ENCODE results near the gene TNS4. TPM values are rescaled to one million over a fixed set of nuclear protein-coding genes. Genes with fewer than 3 reads are reported as not detected.

Gene TNS4
- total RNA-seq, 1 experiment from 2014 or later, result 127 TPM

- H3K9ac ChIP-seq (ENCODE audit: low read length), result peak overlapping the region; percentile 69
- H3K4me1 ChIP-seq (ENCODE audit: insufficient read depth, low read length), result peaks cover 61% of the 10 kb centered on the region
- peaks cover 19% of the 10 kb centered on the region for H3K79me2 ChIP-seq (ENCODE audit: low read length)
- H3K9me3 ChIP-seq (ENCODE audit: low read length), result no peaks in the 10 kb centered on the region
- H3K27me3 ChIP-seq (ENCODE audit: low read length), result no peaks in the 10 kb centered on the region
- DNase-seq (no peak), ATAC-seq (no peak)
- TF ChIP-seq EZH2phosphoT487 (IDR thresholded peaks at IDR 0.05; ENCODE audit: borderline replicate concordance, low read length) (no peak), EZH2 (IDR thresholded peaks at IDR 0.05; ENCODE audit: low read length, unreplicated experiment) (no peak)
- TF ChIP-seq, protein P1, sequence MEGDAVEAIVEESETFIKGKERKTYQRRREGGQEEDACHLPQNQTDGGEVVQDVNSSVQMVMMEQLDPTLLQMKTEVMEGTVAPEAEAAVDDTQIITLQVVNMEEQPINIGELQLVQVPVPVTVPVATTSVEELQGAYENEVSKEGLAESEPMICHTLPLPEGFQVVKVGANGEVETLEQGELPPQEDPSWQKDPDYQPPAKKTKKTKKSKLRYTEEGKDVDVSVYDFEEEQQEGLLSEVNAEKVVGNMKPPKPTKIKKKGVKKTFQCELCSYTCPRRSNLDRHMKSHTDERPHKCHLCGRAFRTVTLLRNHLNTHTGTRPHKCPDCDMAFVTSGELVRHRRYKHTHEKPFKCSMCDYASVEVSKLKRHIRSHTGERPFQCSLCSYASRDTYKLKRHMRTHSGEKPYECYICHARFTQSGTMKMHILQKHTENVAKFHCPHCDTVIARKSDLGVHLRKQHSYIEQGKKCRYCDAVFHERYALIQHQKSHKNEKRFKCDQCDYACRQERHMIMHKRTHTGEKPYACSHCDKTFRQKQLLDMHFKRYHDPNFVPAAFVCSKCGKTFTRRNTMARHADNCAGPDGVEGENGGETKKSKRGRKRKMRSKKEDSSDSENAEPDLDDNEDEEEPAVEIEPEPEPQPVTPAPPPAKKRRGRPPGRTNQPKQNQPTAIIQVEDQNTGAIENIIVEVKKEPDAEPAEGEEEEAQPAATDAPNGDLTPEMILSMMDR (conservative IDR thresholded peaks at IDR 0.05; ENCODE audit: low read depth, low read length), result no peak
- H2AFZ ChIP-seq (ENCODE audit: low read length), result no peak overlapping the region
- intact Hi-C loops (cut with micrococcal nuclease), result no loop called here
- H3F3A ChIP-seq (ENCODE audit: low read length, unreplicated experiment), result peaks cover 16% of the 10 kb centered on the region
- BruUV-seq (replicated peaks), result no TSS peak
- ChIA-PET POLR2A (ENCODE audit: unreplicated experiment) (no interaction called here), CTCF (interaction anchor here (0.6 kb wide), 1 partner anchor 30 kb away, joined by 4 read pairs; no protein-coding TSS in a partner anchor)
- peak overlapping the region; percentile 100 for H3K27ac ChIP-seq (ENCODE audit: low read length)
- H4K20me1 ChIP-seq (ENCODE audit: low read length), result no peaks in the 10 kb centered on the region
- H3K9me2 ChIP-seq (replicated peaks; ENCODE audit: low read length), result no peaks in the 10 kb centered on the region
- H3K36me3 ChIP-seq (ENCODE audit: low read depth, low read length), result no peaks in the 10 kb centered on the region
- no peak overlapping the region for H3K4me3 ChIP-seq (ENCODE audit: low read length)
- H3K4me2 ChIP-seq (ENCODE audit: low read length), result peak overlapping the region; percentile 39
Measured at GRCh38 chr17:40522961-40523310, 21.5 kb upstream of the TNS4 start.

GRCh38 chr17:40522250-40522960 is 21.0 kb upstream of the TNS4 start:
- ATAC-seq (no peak), DNase-seq (no peak)
- CTCF ChIA-PET, result no interaction called here
- POLR2A ChIA-PET (ENCODE audit: unreplicated experiment), result no interaction called here
- peaks cover 17% of the 10 kb centered on the region for H3F3A ChIP-seq (ENCODE audit: low read length, unreplicated experiment)
- H2AFZ ChIP-seq (ENCODE audit: low read length), result no peak overlapping the region
- intact Hi-C loops (cut with micrococcal nuclease), result no loop called here
- no peaks in the 10 kb centered on the region for H4K20me1 ChIP-seq (ENCODE audit: low read length)
- TSS peak; percentile 45 for BruUV-seq (replicated peaks)
- no peaks in the 10 kb centered on the region for H3K9me3 ChIP-seq (ENCODE audit: low read length)
- H3K4me3 ChIP-seq (ENCODE audit: low read length), result no peak overlapping the region
- TF ChIP-seq EZH2phosphoT487 (IDR thresholded peaks at IDR 0.05; ENCODE audit: borderline replicate concordance, low read length), result no peak
- TF ChIP-seq EZH2 (IDR thresholded peaks at IDR 0.05; ENCODE audit: low read length, unreplicated experiment), result no peak
- TF ChIP-seq, protein P1 (conservative IDR thresholded peaks at IDR 0.05; ENCODE audit: low read depth, low read length), result no peak
- peaks cover 19% of the 10 kb centered on the region for H3K79me2 ChIP-seq (ENCODE audit: low read length)
- H3K4me2 ChIP-seq (ENCODE audit: low read length), result peak overlapping the region; percentile 44
- H3K27me3 ChIP-seq (ENCODE audit: low read length), result no peaks in the 10 kb centered on the region
- H3K9ac ChIP-seq (ENCODE audit: low read length), result peak overlapping the region; percentile 69
- H3K27ac ChIP-seq (ENCODE audit: low read length), result peak overlapping the region; percentile 100
- H3K36me3 ChIP-seq (ENCODE audit: low read depth, low read length), result no peaks in the 10 kb centered on the region
- H3K9me2 ChIP-seq (replicated peaks; ENCODE audit: low read length), result no peaks in the 10 kb centered on the region
- peaks cover 67% of the 10 kb centered on the region for H3K4me1 ChIP-seq (ENCODE audit: insufficient read depth, low read length)

- Histone ChIP-seq H3F3A (ENCODE audit: low read length, unreplicated experiment) (peaks cover 21% of the 10 kb centered on the region), H3K4me1 (ENCODE audit: insufficient read depth, low read length) (peaks cover 80% of the 10 kb centered on the region), H3K36me3 (ENCODE audit: low read depth, low read length) (no peaks in the 10 kb centered on the region), H3K79me2 (ENCODE audit: low read length) (peaks cover 19% of the 10 kb centered on the region), H4K20me1 (ENCODE audit: low read length) (no peaks in the 10 kb centered on the region), H3K27ac (ENCODE audit: low read length) (peak overlapping the region; percentile 100), H3K9me2 (replicated peaks; ENCODE audit: low read length) (no peaks in the 10 kb centered on the region), H3K9me3 (ENCODE audit: low read length) (no peaks in the 10 kb centered on the region), H3K27me3 (ENCODE audit: low read length) (no peaks in the 10 kb centered on the region), H2AFZ (ENCODE audit: low read length) (no peak overlapping the region), H3K4me3 (ENCODE audit: low read length) (no peak overlapping the region), H3K4me2 (ENCODE audit: low read length) (peak overlapping the region; percentile 22; the same call in 1 of the 2 replicates), H3K9ac (ENCODE audit: low read length) (peak overlapping the region; percentile 69)
- ATAC-seq, result no peak
- TF ChIP-seq EZH2 (IDR thresholded peaks at IDR 0.05; ENCODE audit: low read length, unreplicated experiment) (no peak), EZH2phosphoT487 (IDR thresholded peaks at IDR 0.05; ENCODE audit: borderline replicate concordance, low read length) (no peak)
- TF ChIP-seq, protein P1 (conservative IDR thresholded peaks at IDR 0.05; ENCODE audit: low read depth, low read length), result no peak
- TSS peak; percentile 25 for BruUV-seq (replicated peaks)
- ChIA-PET CTCF (no interaction called here), POLR2A (ENCODE audit: unreplicated experiment) (no interaction called here)
- intact Hi-C loops (cut with micrococcal nuclease), result no loop called here
- DNase-seq, result no peak
Measured at GRCh38 chr17:40520991-40521453, 19.6 kb upstream of the TNS4 start.
